ENCODE data around the gene CDC34. TPM values are rescaled to one million over a fixed set of nuclear protein-coding genes. Genes with fewer than 3 reads are reported as not detected.

The CDC34 gene
- total RNA-seq, 4 donors from 2014 or later, result 25.8 to 81.2 (median 42.4) TPM

GRCh38 chr19:536881-537404 is 5.4 kb downstream of the CDC34 start:
- no peak for TF ChIP-seq CTCF (IDR thresholded peaks at IDR 0.05; ENCODE audit: low read depth)

- TF ChIP-seq CTCF (IDR thresholded peaks at IDR 0.05; ENCODE audit: low read depth), result no peak
Observed at GRCh38 chr19:538641-539428, 7.3 kb downstream of the CDC34 start.

GRCh38 chr19:539429-540030 is 8.0 kb downstream of the CDC34 start:
- TF ChIP-seq CTCF (IDR thresholded peaks at IDR 0.05; ENCODE audit: low read depth), result no peak

GRCh38 chr19:540867-541637 is 9.5 kb downstream of the CDC34 start:
- no peak for TF ChIP-seq CTCF (IDR thresholded peaks at IDR 0.05; ENCODE audit: low read depth)

GRCh38 chr19:541699-542098 is 10.1 kb downstream of the CDC34 start:
- TF ChIP-seq CTCF (IDR thresholded peaks at IDR 0.05; ENCODE audit: low read depth), result no peak

GRCh38 chr19:542173-542866 is 10.8 kb downstream of the CDC34 start:
- no peak for TF ChIP-seq CTCF (IDR thresholded peaks at IDR 0.05; ENCODE audit: low read depth)
